ENCODE measurements around the gene TMEM171.

The TMEM171 gene

DNA sequence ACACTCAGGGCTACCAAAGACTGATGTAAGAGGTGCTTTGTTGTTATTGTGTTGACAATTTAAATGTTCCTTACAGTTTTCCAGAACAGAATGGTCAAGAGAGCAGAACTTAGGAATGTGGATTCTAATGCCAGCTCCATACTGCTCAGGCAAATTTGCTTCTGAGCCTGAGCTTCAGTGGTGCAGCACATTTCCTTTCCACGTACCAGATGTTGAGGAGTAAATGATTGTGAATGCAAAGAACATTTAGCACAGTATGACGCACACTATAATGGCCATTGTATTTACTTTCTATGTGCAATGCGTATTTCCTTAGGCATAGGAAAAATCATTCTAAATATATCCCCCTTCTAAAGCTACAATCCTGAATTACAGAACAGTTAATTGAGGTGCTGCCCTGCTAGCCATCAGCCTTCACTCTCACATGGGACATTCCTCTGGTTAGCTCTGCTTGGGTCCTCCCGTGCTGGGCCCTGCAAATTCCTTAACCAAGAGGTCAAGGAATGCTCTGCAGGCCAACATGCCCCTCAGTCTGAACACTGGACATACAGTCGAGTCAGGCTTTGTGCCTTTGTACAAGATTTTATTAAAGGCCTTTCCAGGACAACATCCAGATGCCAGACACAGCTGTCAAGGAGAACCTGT lies 31.5 kb downstream of the TMEM171 start:
- H3K4me1 ChIP-seq (ENCODE audit: insufficient read depth, low read length) = no peaks in the 10 kb centered on the region
- no peaks in the 10 kb centered on the region for H3K36me3 ChIP-seq (ENCODE audit: insufficient read depth, low read length)
- no peak overlapping the region for H3K9ac ChIP-seq (ENCODE audit: low read depth, low read length)
- no peaks in the 10 kb centered on the region for H3K9me3 ChIP-seq (ENCODE audit: control insufficient read depth, insufficient read depth, low read length)

DNA sequence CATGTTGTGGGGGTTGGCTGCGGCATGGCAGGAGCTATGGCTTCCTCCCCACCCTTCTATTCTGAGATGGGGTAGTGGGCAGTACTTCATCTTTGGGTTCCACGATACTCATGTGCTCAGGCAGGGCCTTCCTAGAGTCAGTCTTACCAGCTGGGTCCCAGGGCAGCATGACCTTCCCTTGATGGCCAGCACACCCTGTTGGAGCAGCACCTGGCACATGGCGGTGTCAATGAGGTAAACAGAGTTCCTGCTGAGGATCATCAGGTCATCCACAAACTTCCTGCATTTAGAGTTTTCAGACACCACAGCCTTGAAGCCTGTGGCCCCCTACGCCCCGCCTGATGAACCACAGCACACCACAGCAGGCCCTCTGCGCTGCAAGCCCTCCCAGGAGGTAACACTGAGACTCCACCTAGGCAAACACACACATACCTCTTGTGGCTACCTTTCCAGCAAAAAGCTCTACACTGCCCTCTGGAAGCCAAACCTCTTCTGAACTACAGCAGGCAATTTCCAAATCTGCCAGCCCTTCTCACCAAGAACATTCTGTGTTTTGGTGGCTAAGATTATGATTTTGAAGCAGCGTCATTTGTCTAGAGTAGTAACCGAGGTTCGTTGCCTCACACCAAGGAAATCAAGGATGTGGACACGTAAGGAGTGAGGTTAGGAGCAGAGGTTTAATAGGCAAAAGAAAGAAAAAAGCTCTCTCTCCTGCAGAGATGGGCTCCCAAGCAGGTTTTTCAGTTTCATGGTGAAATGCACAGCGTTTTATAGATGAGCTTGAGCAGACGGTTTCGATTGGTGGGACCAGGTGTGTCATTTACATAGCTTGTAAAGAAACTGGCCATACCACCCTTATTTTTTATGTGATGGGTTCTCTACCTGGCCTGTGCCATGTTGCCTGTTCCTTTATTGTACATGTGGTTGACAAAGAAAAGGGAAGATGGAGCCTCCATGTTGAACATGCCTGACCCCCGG lies 32.3 kb downstream of the TMEM171 start:
- no peaks in the 10 kb centered on the region for H3K9me3 ChIP-seq (ENCODE audit: control insufficient read depth, insufficient read depth, low read length)
- no peak overlapping the region for H3K9ac ChIP-seq (ENCODE audit: low read depth, low read length)
- no peaks in the 10 kb centered on the region for H3K4me1 ChIP-seq (ENCODE audit: insufficient read depth, low read length)
- H3K36me3 ChIP-seq (ENCODE audit: insufficient read depth, low read length) = no peaks in the 10 kb centered on the region

DNA sequence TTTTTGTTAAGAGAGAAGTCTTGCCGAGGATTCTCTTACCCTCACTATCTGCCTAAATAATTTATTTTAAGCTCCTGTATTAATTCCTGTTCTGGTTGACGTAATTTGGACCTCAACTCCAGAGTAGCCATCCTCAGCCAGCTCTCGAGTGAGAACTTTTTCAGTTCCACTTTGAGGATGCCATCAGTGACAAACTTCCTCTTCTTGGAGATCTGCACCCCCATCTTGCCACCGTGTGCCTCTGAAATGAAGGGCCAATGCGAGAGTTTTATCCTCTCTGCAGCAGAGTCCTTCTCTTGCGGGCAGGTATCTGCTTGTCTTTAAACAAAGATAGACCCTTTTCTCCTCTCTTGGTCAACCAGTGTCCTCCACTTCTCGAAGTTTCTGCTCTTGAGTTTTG lies 33.1 kb downstream of the TMEM171 start:
- no peaks in the 10 kb centered on the region for H3K9me3 ChIP-seq (ENCODE audit: control insufficient read depth, insufficient read depth, low read length)
- no peaks in the 10 kb centered on the region for H3K36me3 ChIP-seq (ENCODE audit: insufficient read depth, low read length)
- H3K9ac ChIP-seq (ENCODE audit: low read depth, low read length) = no peak overlapping the region
- no peaks in the 10 kb centered on the region for H3K4me1 ChIP-seq (ENCODE audit: insufficient read depth, low read length)

DNA sequence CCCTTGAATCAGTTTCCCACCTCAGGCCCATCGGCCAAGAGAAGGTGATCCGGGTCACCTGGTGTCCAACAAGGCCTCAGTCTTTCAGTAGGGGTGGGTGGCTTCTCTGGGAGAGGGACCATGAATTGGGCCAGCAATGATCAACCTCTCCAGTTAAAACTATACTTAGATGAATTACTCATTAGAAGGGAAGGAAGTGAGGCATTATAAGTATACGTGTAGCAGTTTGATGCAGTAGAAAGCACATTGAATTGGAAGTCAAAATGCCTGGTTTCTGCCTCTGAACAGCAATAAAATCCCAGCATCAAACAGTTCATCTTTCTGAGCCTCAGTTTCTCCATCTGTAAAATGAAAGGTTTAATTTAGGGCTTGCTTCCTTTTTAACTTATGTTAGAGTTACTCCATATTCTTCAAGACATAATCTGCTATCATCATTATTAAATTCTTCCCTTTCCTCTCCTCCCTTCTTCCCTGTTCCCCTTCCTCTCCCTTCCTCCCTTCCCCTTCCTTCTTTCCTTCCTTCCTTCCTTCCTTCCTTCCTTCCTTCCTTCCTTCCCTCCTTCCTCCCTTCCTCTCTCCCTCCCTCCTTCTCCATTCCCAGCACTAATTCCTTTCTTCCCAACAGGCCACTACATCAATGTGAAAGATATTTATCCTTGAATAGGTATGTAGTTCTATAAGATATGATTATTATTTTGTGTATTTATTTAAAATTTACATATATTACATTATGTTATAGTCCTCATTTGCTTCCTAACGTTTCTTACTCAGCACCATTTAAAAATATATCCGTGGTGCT lies 34.0 kb downstream of the TMEM171 start:
- H3K36me3 ChIP-seq (ENCODE audit: insufficient read depth, low read length) = no peaks in the 10 kb centered on the region
- H3K4me1 ChIP-seq (ENCODE audit: insufficient read depth, low read length) = no peaks in the 10 kb centered on the region
- H3K9ac ChIP-seq (ENCODE audit: low read depth, low read length) = no peak overlapping the region
- H3K9me3 ChIP-seq (ENCODE audit: control insufficient read depth, insufficient read depth, low read length) = no peaks in the 10 kb centered on the region

DNA sequence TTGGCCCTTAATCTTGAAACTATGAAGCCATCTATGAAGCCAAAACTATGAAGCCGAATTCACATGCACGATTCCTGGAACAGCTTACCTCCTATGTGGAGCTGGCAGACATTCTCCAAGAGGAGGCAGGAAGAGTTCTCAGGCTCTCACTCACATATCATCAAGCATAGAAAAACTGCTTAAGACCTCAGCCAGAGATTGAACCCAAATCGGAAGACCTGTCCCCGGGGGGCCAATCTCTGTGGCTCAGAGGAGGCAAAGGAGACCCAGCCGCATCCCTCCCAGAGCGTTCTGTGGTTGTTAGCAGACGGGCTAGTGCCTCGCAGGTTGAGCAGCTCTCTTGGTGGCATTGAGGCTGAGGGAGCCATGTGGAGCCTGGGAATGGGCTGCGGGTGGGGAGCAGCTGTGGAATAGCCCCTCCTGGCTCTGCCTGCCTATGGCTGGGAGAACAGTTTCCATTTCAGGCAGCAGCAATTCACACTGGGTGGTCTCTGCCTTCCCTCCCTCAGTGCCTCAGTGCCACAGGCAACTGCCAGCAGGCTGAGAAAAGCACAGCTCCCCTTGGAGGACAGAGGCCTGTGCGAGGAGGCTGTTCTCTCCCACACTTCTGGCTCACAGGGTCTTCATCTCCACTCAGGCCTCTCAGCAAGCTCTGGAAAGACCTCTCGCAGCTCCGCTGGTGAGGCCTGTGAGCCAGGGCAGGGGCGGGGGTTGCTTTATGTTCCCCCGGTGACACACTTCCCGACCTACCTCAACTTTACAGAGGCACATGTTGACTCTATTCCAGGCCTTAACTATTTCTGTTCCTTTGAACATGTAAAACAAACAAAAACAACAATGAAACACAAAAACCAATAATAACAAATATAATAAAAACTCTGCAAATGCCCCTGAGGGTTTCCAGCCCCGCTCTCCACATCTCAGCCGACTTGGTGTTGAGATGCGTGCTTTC lies 35.2 kb downstream of the TMEM171 start:
- no peaks in the 10 kb centered on the region for H3K36me3 ChIP-seq (ENCODE audit: insufficient read depth, low read length)

DNA sequence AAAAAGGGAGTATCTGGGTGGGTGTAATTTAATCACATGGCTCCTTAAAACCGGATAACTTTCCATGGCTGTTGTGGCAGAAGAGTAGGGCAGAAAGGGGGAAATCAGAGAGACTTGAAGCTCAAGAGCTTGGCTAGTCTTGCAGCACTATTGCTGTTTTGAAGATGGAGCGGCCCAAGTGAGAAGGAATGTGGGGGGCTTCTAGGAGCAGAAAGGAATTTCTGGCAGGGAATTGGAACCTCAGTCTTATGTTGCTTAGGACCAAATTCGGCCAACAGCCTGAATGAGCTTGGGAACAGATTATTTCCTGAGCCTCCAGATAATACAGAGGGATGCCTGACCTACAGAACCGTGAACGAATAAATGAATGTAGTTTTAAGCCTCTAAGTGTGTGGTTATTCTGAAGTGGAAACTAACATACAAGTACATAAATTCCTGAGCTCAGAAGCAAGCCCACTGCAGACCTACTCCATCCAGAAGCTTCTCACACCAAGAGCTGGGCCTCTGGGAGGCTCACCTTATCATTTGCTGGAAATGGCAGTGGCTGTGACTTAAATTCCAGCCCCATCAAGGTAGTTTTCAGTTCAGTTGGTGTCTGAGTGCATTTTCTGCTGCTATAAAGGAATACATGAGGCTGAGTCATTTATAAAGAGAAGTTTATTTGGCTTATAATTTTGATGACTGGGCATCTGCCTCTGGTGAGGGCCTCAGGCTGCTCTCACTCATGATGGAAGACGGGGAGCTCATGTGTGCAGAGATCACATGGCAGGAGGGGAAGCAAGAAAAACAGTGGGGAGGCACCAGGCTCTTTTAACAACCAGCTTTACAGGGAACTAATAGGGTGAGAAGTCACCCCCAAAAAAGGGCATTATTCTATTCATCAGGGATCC lies 37.3 kb downstream of the TMEM171 start:
- no peak overlapping the region for H3K9ac ChIP-seq (ENCODE audit: low read depth, low read length)
- no peaks in the 10 kb centered on the region for H3K36me3 ChIP-seq (ENCODE audit: insufficient read depth, low read length)
- H3K9me3 ChIP-seq (ENCODE audit: control insufficient read depth, insufficient read depth, low read length) = no peaks in the 10 kb centered on the region
- H3K4me1 ChIP-seq (ENCODE audit: insufficient read depth, low read length) = no peaks in the 10 kb centered on the region

More for the DNA sequence above, 35.2 kb downstream of the TMEM171 start:
- H3K9me3 ChIP-seq (ENCODE audit: control insufficient read depth, insufficient read depth, low read length) = no peaks in the 10 kb centered on the region
- no peak overlapping the region for H3K9ac ChIP-seq (ENCODE audit: low read depth, low read length)
- no peaks in the 10 kb centered on the region for H3K4me1 ChIP-seq (ENCODE audit: insufficient read depth, low read length)

DNA sequence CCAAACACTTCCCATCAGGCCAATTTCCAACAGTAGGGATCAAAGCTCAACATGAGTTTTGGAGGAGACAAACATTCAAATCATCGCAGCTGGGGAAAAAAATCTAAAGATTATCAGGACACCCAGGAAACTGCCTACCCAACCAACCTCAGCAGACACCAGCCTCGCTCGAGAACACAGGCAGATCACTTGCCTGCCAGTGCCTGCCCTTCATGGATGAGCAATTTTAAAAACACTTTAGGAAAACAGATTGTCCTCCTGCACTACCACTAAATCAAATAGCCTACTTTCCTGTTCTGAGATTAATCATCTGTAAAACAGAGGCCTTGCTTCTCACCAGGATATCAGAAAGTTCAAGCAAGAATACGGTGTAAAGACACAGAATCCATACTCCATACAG lies 37.9 kb downstream of the TMEM171 start:
- H3K9ac ChIP-seq (ENCODE audit: low read depth, low read length) = no peak overlapping the region

DNA sequence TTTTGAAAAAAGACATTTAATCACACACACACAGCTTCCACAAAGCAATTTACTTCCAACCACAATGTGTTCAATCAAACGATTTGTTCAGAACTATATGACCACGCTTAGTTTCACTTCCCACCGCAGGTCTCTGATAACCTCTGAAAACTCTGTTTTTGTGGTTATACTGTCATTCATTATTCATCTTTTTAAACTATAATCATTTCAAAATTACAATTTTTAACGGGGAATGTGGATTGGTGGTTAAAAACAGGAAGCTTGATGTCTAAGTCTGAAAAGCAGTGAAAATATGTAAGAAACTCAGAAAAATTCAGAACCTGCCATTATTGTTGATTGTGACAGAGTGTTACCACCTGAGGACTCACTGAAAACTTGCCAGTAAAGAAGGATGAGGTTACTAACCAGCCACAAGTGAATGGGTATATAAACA lies 39.9 kb downstream of the TMEM171 start:
- Histone ChIP-seq H3K9me3 (ENCODE audit: control insufficient read depth, insufficient read depth, low read length) (no peaks in the 10 kb centered on the region), H3K4me1 (ENCODE audit: insufficient read depth, low read length) (no peaks in the 10 kb centered on the region), H3K9ac (ENCODE audit: low read depth, low read length) (no peak overlapping the region), H3K36me3 (ENCODE audit: insufficient read depth, low read length) (no peaks in the 10 kb centered on the region)

More for the DNA sequence above, 37.9 kb downstream of the TMEM171 start:
- H3K4me1 ChIP-seq (ENCODE audit: insufficient read depth, low read length) = no peaks in the 10 kb centered on the region
- H3K36me3 ChIP-seq (ENCODE audit: insufficient read depth, low read length) = no peaks in the 10 kb centered on the region
- no peaks in the 10 kb centered on the region for H3K9me3 ChIP-seq (ENCODE audit: control insufficient read depth, insufficient read depth, low read length)

DNA sequence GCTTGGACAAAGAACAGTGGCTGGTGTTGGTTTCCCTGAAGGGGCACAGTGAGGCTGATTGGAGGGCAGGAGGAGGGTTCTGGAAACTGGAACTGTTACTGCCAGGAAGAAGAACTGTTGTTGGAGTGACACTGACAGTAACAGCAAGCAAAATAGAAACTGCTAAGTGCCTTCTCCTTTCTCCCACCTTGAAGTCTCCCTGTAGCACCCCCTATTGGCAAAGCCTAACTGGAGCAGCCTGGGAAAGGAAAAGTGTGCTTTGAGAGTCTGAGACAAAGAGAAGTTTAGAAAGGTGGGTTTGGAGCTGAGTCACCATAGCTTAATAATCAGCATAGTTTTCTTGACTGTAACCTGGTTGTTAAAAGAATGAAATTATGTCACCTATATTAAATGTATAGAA lies 50.1 kb downstream of the TMEM171 start:
- H3K36me3 ChIP-seq (ENCODE audit: insufficient read depth, low read length) = no peaks in the 10 kb centered on the region
- no peak overlapping the region for H3K9ac ChIP-seq (ENCODE audit: low read depth, low read length)
- H3K9me3 ChIP-seq (ENCODE audit: control insufficient read depth, insufficient read depth, low read length) = no peaks in the 10 kb centered on the region
- H3K4me1 ChIP-seq (ENCODE audit: insufficient read depth, low read length) = no peaks in the 10 kb centered on the region

DNA sequence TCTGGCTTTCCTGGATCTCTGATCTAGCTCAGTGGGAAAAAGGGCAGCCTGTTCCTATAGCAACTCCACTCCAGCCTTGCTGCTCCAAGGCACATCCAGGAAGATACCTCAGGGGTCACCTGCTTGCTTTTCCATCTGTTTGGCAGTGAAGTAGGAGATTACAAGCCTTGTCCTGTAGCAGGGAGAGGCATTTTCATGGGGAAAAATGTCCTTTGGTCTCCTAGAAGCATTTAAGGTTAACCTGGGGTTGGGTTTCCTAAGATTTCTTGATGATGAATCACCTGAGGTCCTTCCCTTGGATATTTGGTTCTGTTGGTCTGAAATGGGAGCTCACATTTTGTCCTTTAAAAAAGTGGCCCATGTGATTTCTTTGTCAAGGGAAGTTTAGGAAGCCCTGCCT lies 51.1 kb downstream of the TMEM171 start:
- Histone ChIP-seq H3K9me3 (ENCODE audit: control insufficient read depth, insufficient read depth, low read length) (no peaks in the 10 kb centered on the region), H3K36me3 (ENCODE audit: insufficient read depth, low read length) (no peaks in the 10 kb centered on the region), H3K4me1 (ENCODE audit: insufficient read depth, low read length) (no peaks in the 10 kb centered on the region), H3K9ac (ENCODE audit: low read depth, low read length) (no peak overlapping the region)

DNA sequence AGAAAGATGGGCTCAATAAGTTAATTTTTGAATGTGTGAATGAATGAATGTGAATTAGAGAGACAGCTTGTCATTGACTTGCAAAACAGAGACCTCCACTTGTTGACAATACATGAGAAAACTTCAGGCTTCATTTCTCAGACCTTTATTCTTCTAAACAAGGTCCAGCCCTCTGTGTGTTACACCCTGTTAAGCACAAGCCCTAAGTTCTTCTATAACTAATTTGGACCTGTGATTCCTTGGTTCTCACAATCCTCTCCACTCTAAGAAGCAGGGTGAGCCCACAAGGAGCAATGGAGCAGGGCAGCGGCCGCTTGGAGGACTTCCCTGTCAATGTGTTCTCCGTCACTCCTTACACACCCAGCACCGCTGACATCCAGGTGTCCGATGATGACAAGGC lies 52.6 kb downstream of the TMEM171 start, which contains the start of gene TMEM174:
Gene TMEM174, plus strand, starts transcription at position 243 of the 400 bp plus-strand sequence. Its CDS starts 51 bp downstream, at position 294.
- H3K36me3 ChIP-seq (ENCODE audit: insufficient read depth, low read length) = no peaks in the 10 kb centered on the region
- no peaks in the 10 kb centered on the region for H3K9me3 ChIP-seq (ENCODE audit: control insufficient read depth, insufficient read depth, low read length)
- no peak within 1 kb of the TSS for H3K9ac ChIP-seq (ENCODE audit: low read depth, low read length)
- no peaks in the 10 kb centered on the region for H3K4me1 ChIP-seq (ENCODE audit: insufficient read depth, low read length)

DNA sequence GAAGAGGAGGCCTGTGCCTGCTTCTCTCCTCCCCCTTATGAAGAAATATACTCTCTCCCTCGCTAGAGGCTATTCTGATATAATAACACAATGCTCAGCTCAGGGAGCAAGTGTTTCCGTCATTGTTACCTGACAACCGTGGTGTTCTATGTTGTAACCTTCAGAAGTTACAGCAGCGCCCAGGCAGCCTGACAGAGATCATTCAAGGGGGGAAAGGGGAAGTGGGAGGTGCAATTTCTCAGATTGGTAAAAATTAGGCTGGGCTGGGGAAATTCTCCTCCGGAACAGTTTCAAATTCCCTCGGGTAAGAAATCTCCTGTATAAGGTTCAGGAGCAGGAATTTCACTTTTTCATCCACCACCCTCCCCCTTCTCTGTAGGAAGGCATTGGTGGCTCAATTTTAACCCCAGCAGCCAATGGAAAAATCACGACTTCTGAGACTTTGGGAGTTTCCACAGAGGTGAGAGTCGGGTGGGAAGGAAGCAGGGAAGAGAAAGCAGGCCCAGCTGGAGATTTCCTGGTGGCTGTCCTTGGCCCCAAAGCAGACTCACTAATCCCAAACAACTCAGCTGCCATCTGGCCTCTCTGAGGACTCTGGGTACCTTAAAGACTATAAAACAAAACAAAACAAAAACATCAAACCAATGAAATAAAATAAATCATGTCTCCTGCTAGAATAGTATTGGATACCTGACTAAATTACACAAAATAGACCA lies 53.9 kb downstream of the TMEM171 start:
- no peaks in the 10 kb centered on the region for H3K9me3 ChIP-seq (ENCODE audit: control insufficient read depth, insufficient read depth, low read length)

More for the DNA sequence above, 53.9 kb downstream of the TMEM171 start:
- Histone ChIP-seq H3K36me3 (ENCODE audit: insufficient read depth, low read length) (no peaks in the 10 kb centered on the region), H3K9ac (ENCODE audit: low read depth, low read length) (no peak overlapping the region), H3K4me1 (ENCODE audit: insufficient read depth, low read length) (no peaks in the 10 kb centered on the region)

All from ES-I3 (cell line).